Endothelial cell of umbilical vein (primary cell): Measurements from ENCODE around the gene MIEF1. TPM values are rescaled to one million over a fixed set of nuclear protein-coding genes. Genes with fewer than 3 reads are reported as not detected.

Source experiments
- BruUV-seq: library from RNA; stranded (reverse); fragments of 400-500 nt; replicated peaks from 2 replicates; lab custom pipeline; 2021; lab: Mats Ljungman, UMichigan
- CTCF ChIA-PET: fragments of 300-600, 350-600 bp; sonication (Branson Sonifier 250); formaldehyde crosslinking; loops from one replicate; lab custom pipeline; 2021; ENCODE audit warnings: antibody characterized with exemption, inconsistent platforms; lab: Charles Lee
- POLR2A ChIA-PET: fragments of 300-600, 350-600 bp; sonication (Branson Sonifier 250); formaldehyde crosslinking; loops from one replicate; lab custom pipeline; 2021; ENCODE audit warnings: antibody characterized with exemption, inconsistent platforms; lab: Charles Lee
- DNase-seq: peaks from one replicate; pipeline ENCODE4 v3.0.0-alpha.2; 2011; ENCODE audit warnings: low read depth, low spot score
- FAIRE-seq: peaks from 2 replicates; lab custom pipeline; 2011; peaks lifted over from hg19 to GRCh38; lab: Jason Lieb, UNC
- H2AFZ ChIP-seq: 2 replicates; pipeline ENCODE4 v1.6.0; 2012; ENCODE audit warnings: low read depth, low read length, control low read depth, inconsistent platforms
- H3K27ac ChIP-seq: 2 replicates; pipeline ENCODE4 v1.5.1; 2011; ENCODE audit warnings: low read depth, mild to moderate bottlenecking, control low read depth, low read length, moderate library complexity; ENCODE audit not compliant: insufficient read depth
- H3K27me3 ChIP-seq, 2 experiments: 2 replicates each; pipeline versions ENCODE4 v1.6.0 to v1.6.1; 2011; ENCODE audit warnings: low read length in 2 of 2, mixed read lengths in 1 of 2; ENCODE audit not compliant: control insufficient read depth in 2 of 2, insufficient read depth in 2 of 2
- H3K36me3 ChIP-seq, 2 experiments: 2 replicates in 1 of 2; 3 replicates in 1 of 2; pipeline ENCODE4 v1.5.1; 2011; ENCODE audit warnings: low read length in 2 of 2, mild to moderate bottlenecking in 1 of 2, moderate library complexity in 1 of 2; ENCODE audit not compliant: control insufficient read depth in 2 of 2, insufficient read depth in 2 of 2; ENCODE audit errors: extremely low read depth in 1 of 2
- H3K4me1 ChIP-seq: 3 replicates; pipeline ENCODE4 v1.5.1; 2011; ENCODE audit warnings: mild to moderate bottlenecking, low read length; ENCODE audit not compliant: control insufficient read depth, insufficient read depth; ENCODE audit errors: extremely low read depth
- H3K4me2 ChIP-seq: 2 replicates; pipeline ENCODE4 v1.6.1; 2011; ENCODE audit warnings: low read length, control low read depth, mixed read lengths; ENCODE audit not compliant: insufficient read depth
- H3K4me3 ChIP-seq, 3 experiments: fragments of 200-600 bp in 1 of 3; sonication (generic), shearing (Covaris generic) in 1 of 3; replicated peaks in 1 of 3; 2 replicates each; pipeline ENCODE4 v1.5.1; 2011 to 2016; ENCODE audit warnings: control low read depth in 3 of 3, low read length in 3 of 3, mild to moderate bottlenecking in 2 of 3, inconsistent platforms in 1 of 3, low read depth in 1 of 3, moderate library complexity in 1 of 3; ENCODE audit not compliant: insufficient read depth in 1 of 3
- H3K79me2 ChIP-seq: 2 replicates; pipeline ENCODE4 v1.6.0; 2012; ENCODE audit warnings: low read length, inconsistent platforms; ENCODE audit not compliant: control insufficient read depth, insufficient read depth
- H3K9ac ChIP-seq: replicated peaks from 2 replicates; pipeline ENCODE3; 2011; ENCODE audit warnings: low read length, control low read depth; ENCODE audit not compliant: insufficient read depth; ENCODE audit errors: extremely low read depth
- H3K9me1 ChIP-seq: replicated peaks from 3 replicates; pipeline ENCODE4 v1.6.0; 2011; ENCODE audit warnings: mild to moderate bottlenecking, low read length; ENCODE audit not compliant: control insufficient read depth, insufficient read depth; ENCODE audit errors: extremely low read depth
- H3K9me3 ChIP-seq: replicated peaks from 2 replicates; pipeline ENCODE4 v1.5.1; 2012; ENCODE audit warnings: low read length, inconsistent platforms; ENCODE audit not compliant: control insufficient read depth, insufficient read depth
- H4K20me1 ChIP-seq: replicated peaks from 2 replicates; pipeline ENCODE3; 2011; ENCODE audit warnings: mild to moderate bottlenecking, low read length; ENCODE audit not compliant: control insufficient read depth, insufficient read depth; ENCODE audit errors: extremely low read depth
- EZH2 ChIP-seq: IDR thresholded peaks from 2 replicates; pipeline ENCODE4 v1.6.1; 2012; ENCODE audit warnings: borderline replicate concordance, low read depth, mild to moderate bottlenecking, moderate library complexity, low read length, inconsistent platforms; ENCODE audit not compliant: severe bottlenecking
- FOS ChIP-seq: IDR thresholded peaks from 2 replicates; pipeline ENCODE4 v1.6.1; 2011; ENCODE audit warnings: mild to moderate bottlenecking, low read length, moderate library complexity, borderline replicate concordance; ENCODE audit not compliant: insufficient read depth
- GATA2 ChIP-seq: IDR thresholded peaks from 2 replicates; pipeline ENCODE4 v1.7.0; 2011; ENCODE audit warnings: low read depth, mild to moderate bottlenecking, moderate library complexity, mixed read lengths, low read length; ENCODE audit not compliant: insufficient read length, insufficient read depth
- JUN ChIP-seq: IDR thresholded peaks from 2 replicates; pipeline ENCODE4 v1.6.1; 2011; ENCODE audit warnings: borderline replicate concordance, low read depth; ENCODE audit not compliant: insufficient read length, insufficient read depth
- MYC ChIP-seq: IDR thresholded peaks from one replicate; pipeline ENCODE4 v1.6.1; 2011; ENCODE audit warnings: mild to moderate bottlenecking, low read depth, low read length
- POLR2A ChIP-seq: IDR thresholded peaks from 2 replicates; pipeline ENCODE4 v1.6.1; 2012; ENCODE audit warnings: low read depth, mild to moderate bottlenecking, control low read depth, low read length
- POLR2AphosphoS5 ChIP-seq: IDR thresholded peaks from 2 replicates; pipeline ENCODE4 v1.6.1; 2012; ENCODE audit warnings: low read depth, mild to moderate bottlenecking, control low read depth, low read length, moderate library complexity; ENCODE audit not compliant: insufficient read depth
- dilution Hi-C: fragments of 300-500 bp; cut with MboI; formaldehyde crosslinking; loops from one replicate; pipeline ENCODE4 v1.15.0; 2019; ENCODE audit warnings: low sequenced_read_pairs; ENCODE audit not compliant: extremely low pct_ligation_motif_present
- intact Hi-C: fragments of 100-400 bp; cut with micrococcal nuclease; formaldehyde crosslinking; loops from one replicate; pipeline ENCODE4 v1.10.0; 2022
- polyA plus RNA-seq, 4 experiments: library from polyadenylated mRNA; depleted of rRNA in 3 of 4; stranded (reverse) in 3 of 4; unstranded in 1 of 4; fragments of >200 nt; gene quantifications; 2 replicates each; pipeline versions ENCODE4 v1.2.1 to v1.2.3, GENCODE V29; 2011 to 2012; ENCODE audit warnings: missing spikeins in 1 of 4
- total RNA-seq: library from RNA; stranded (reverse); gene quantifications from 2 replicates; pipeline ENCODE4 v1.2.3, GENCODE V29; 2021
- TF ChIP-seq, protein P1 (sequence below): IDR thresholded peaks from 2 replicates; pipeline ENCODE4 v1.6.1; 2011; ENCODE audit not compliant: insufficient read depth, insufficient read length
- TF ChIP-seq, protein P2 (sequence below), 2 donors: IDR thresholded peaks; 1 replicate in 1 of 2; 2 replicates in 1 of 2; pipeline ENCODE4 v1.5.1; 2011; ENCODE audit warnings: low read length in 2 of 2, mild to moderate bottlenecking in 2 of 2, moderate library complexity in 2 of 2, control low read depth in 1 of 2, inconsistent platforms in 1 of 2, low read depth in 1 of 2; ENCODE audit not compliant: insufficient read depth in 1 of 2; ENCODE audit errors: extremely low read depth in 1 of 2

Gene MIEF1
- total and polyA plus RNA-seq, 2 donors (not counting 3 experiments of a cell fraction or from before 2014, with no cell fraction given), result 14.2 to 31.1 TPM

- peaks cover 27 to 31% of the 10 kb centered on the region in 2 experiments for H3K27me3 ChIP-seq
- no TSS peak for BruUV-seq
- POLR2A ChIA-PET, result no interaction called here
Observed at GRCh38 chr22:39554151-39554550, 52.1 kb downstream of the MIEF1 start.

More at GRCh38 chr22:39554151-39554550, 52.1 kb downstream of the MIEF1 start:
- H3K4me3 ChIP-seq, result no peak overlapping the region
- no peaks in the 10 kb centered on the region for H3K79me2 ChIP-seq
- H4K20me1 ChIP-seq, result no peaks in the 10 kb centered on the region
- no peaks in the 10 kb centered on the region for H3K9me3 ChIP-seq
- H3K4me2 ChIP-seq, result no peak overlapping the region
- intact Hi-C loops (no loop called here), dilution Hi-C loops (loop anchor here (25.0 kb wide), 1 partner anchor 458 kb away; no protein-coding TSS in a partner anchor)
- FAIRE-seq (no peak), DNase-seq (no peak)
- no peak overlapping the region for H3K9ac ChIP-seq
- no peak overlapping the region for H2AFZ ChIP-seq
- CTCF ChIA-PET, result no interaction called here
- no peak for TF ChIP-seq POLR2AphosphoS5
- TF ChIP-seq POLR2A, result no peak
- no peak for TF ChIP-seq JUN
- no peak for TF ChIP-seq MYC
- TF ChIP-seq, protein P1, sequence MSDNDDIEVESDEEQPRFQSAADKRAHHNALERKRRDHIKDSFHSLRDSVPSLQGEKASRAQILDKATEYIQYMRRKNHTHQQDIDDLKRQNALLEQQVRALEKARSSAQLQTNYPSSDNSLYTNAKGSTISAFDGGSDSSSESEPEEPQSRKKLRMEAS, result no peak
- no peak for TF ChIP-seq GATA2
- TF ChIP-seq, protein P2, sequence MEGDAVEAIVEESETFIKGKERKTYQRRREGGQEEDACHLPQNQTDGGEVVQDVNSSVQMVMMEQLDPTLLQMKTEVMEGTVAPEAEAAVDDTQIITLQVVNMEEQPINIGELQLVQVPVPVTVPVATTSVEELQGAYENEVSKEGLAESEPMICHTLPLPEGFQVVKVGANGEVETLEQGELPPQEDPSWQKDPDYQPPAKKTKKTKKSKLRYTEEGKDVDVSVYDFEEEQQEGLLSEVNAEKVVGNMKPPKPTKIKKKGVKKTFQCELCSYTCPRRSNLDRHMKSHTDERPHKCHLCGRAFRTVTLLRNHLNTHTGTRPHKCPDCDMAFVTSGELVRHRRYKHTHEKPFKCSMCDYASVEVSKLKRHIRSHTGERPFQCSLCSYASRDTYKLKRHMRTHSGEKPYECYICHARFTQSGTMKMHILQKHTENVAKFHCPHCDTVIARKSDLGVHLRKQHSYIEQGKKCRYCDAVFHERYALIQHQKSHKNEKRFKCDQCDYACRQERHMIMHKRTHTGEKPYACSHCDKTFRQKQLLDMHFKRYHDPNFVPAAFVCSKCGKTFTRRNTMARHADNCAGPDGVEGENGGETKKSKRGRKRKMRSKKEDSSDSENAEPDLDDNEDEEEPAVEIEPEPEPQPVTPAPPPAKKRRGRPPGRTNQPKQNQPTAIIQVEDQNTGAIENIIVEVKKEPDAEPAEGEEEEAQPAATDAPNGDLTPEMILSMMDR (IDR thresholded peaks at IDR 0.05; ENCODE audit: extremely low read depth in 1 of 2, insufficient read depth in 1 of 2, low read depth in 1 of 2, low read length in 2 of 2), result no peak
- no peak for TF ChIP-seq FOS
- no peak for TF ChIP-seq EZH2
- no peaks in the 10 kb centered on the region for H3K36me3 ChIP-seq
- H3K27ac ChIP-seq, result no peak overlapping the region
- no peaks in the 10 kb centered on the region for H3K4me1 ChIP-seq
- no peaks in the 10 kb centered on the region for H3K9me1 ChIP-seq
